GM23338 (cell line): Measurements from ENCODE around the gene GET3. TPM values are rescaled to one million over a fixed set of nuclear protein-coding genes. Genes with fewer than 3 reads are reported as not detected.

Experiments used
- ATAC-seq: fragments of 200-7000 bp; cut with Tn5 transposase; 3 replicates; pipeline ENCODE4 v1.9.1; 2020
- DNase-seq: peaks from one replicate; pipeline ENCODE4 v3.0.0-alpha.2; 2015; ENCODE audit warnings: low spot score
- H2AFZ ChIP-seq: fragments of 200-600 bp; sonication (generic); 2 replicates; pipeline ENCODE4 v1.8.0; 2016; ENCODE audit warnings: antibody characterized with exemption, mild to moderate bottlenecking, moderate library complexity
- H3F3A ChIP-seq: fragments of 200-600 bp; sonication (generic); replicated peaks from 2 replicates; pipeline ENCODE4 v1.8.0; 2017; ENCODE audit warnings: antibody characterized with exemption, mixed run types, low read depth
- H3K27ac ChIP-seq: fragments of 200-600 bp; sonication (generic); 2 replicates; pipeline ENCODE4 v1.6.1; 2016; ENCODE audit warnings: low read depth
- H3K27me3 ChIP-seq: fragments of 200-600 bp; sonication (generic); 2 replicates; pipeline ENCODE4 v1.8.0; 2016; ENCODE audit warnings: mild to moderate bottlenecking, mixed run types, moderate library complexity; ENCODE audit not compliant: insufficient read depth
- H3K36me3 ChIP-seq: fragments of 200-600 bp; sonication (generic); 2 replicates; pipeline ENCODE4 v1.8.0; 2016; ENCODE audit warnings: mild to moderate bottlenecking; ENCODE audit not compliant: insufficient read depth
- H3K4me1 ChIP-seq: fragments of 200-600 bp; sonication (generic); 2 replicates; pipeline ENCODE4 v1.8.0; 2016; ENCODE audit warnings: mild to moderate bottlenecking, moderate library complexity; ENCODE audit not compliant: insufficient read depth
- H3K4me2 ChIP-seq: fragments of 200-600 bp; sonication (generic); 2 replicates; pipeline ENCODE4 v1.7.1; 2017; ENCODE audit warnings: mixed run types
- H3K4me3 ChIP-seq: fragments of 200-600 bp; sonication (generic); 2 replicates; pipeline ENCODE4 v1.6.1; 2016; ENCODE audit warnings: mixed run types
- H3K79me2 ChIP-seq: fragments of 200-600 bp; sonication (generic); replicated peaks from 2 replicates; pipeline ENCODE4 v1.8.0; 2017; ENCODE audit warnings: mild to moderate bottlenecking; ENCODE audit not compliant: insufficient read depth
- H3K9me2 ChIP-seq: fragments of 200-600 bp; sonication (generic); 2 replicates; pipeline ENCODE4 v1.8.0; 2017; ENCODE audit not compliant: insufficient read depth
- H4K20me1 ChIP-seq: fragments of 200-600 bp; sonication (generic); replicated peaks from 2 replicates; pipeline ENCODE4 v1.8.0; 2017; ENCODE audit warnings: mild to moderate bottlenecking; ENCODE audit not compliant: insufficient read depth
- H3K27ac Mint-ChIP-seq: 2 replicates; pipeline ENCODE4 v1.8.0; 2020; ENCODE audit warnings: inconsistent platforms, mild to moderate bottlenecking, moderate library complexity, mixed read lengths
- H3K27me3 Mint-ChIP-seq: 3 replicates; pipeline ENCODE4 v1.8.0; 2022; ENCODE audit warnings: low read depth, mild to moderate bottlenecking, moderate library complexity, mixed read lengths, inconsistent platforms; ENCODE audit not compliant: insufficient read depth, poor library complexity
- H3K36me3 Mint-ChIP-seq: 3 replicates; pipeline ENCODE4 v1.8.0; 2021; ENCODE audit warnings: low read depth, mild to moderate bottlenecking, inconsistent platforms, moderate library complexity, mixed read lengths
- H3K4me1 Mint-ChIP-seq: 3 replicates; pipeline ENCODE4 v1.8.0; 2020; ENCODE audit warnings: mild to moderate bottlenecking, inconsistent platforms, mixed read lengths
- H3K4me3 Mint-ChIP-seq: 3 replicates; pipeline ENCODE4 v1.8.0; 2021; ENCODE audit warnings: moderate library complexity, mild to moderate bottlenecking, inconsistent platforms, mixed read lengths
- H3K9me3 Mint-ChIP-seq: 3 replicates; pipeline ENCODE4 v1.8.0; 2020; ENCODE audit warnings: moderate library complexity, mild to moderate bottlenecking, inconsistent platforms, mixed read lengths
- CTCF ChIP-seq, 2 experiments: fragments of 200-600 bp in 1 of 2; sonication (generic) in 1 of 2; conservative IDR thresholded peaks; 2 replicates each; pipeline versions ENCODE4 v1.5.1 to v1.6.1; 2016 to 2017; ENCODE audit warnings: antibody characterized with exemption in 2 of 2, low read depth in 2 of 2, mild to moderate bottlenecking in 2 of 2, moderate library complexity in 1 of 2
- ETS1 ChIP-seq: IDR thresholded peaks from 2 replicates; pipeline ENCODE4 v1.6.1; 2016; ENCODE audit warnings: antibody characterized with exemption
- EZH2 ChIP-seq: fragments of 200-600 bp; sonication (generic); IDR thresholded peaks from one replicate; pipeline ENCODE4 v1.8.0; 2017; ENCODE audit warnings: antibody characterized with exemption, mild to moderate bottlenecking, low read depth; ENCODE audit not compliant: unreplicated experiment
- JUNB ChIP-seq: IDR thresholded peaks from one replicate; pipeline ENCODE4 v1.6.1; 2016; ENCODE audit warnings: antibody characterized with exemption; ENCODE audit not compliant: unreplicated experiment
- NANOG ChIP-seq: IDR thresholded peaks from 2 replicates; pipeline ENCODE4 v1.6.1; 2016; ENCODE audit warnings: antibody characterized with exemption, borderline replicate concordance
- POLR2AphosphoS5 ChIP-seq: IDR thresholded peaks from 2 replicates; pipeline ENCODE4 v1.6.1; 2016; ENCODE audit warnings: antibody characterized with exemption, low read depth
- REST ChIP-seq: IDR thresholded peaks from one replicate; pipeline ENCODE4 v1.6.1; 2018; ENCODE audit warnings: antibody characterized with exemption; ENCODE audit not compliant: unreplicated experiment
- STAT1 ChIP-seq: IDR thresholded peaks from one replicate; pipeline ENCODE4 v1.6.1; 2016; ENCODE audit warnings: antibody characterized with exemption; ENCODE audit not compliant: unreplicated experiment
- ZNF331 ChIP-seq: fragments of 250-450 bp; sonication (Bioruptor Pico); IDR thresholded peaks from 2 replicates; pipeline ENCODE4 v1.5.0; 2020; ENCODE audit warnings: low read depth, mild to moderate bottlenecking, moderate library complexity
- ZNF462 ChIP-seq: fragments of 250-450 bp; sonication (Bioruptor Pico); IDR thresholded peaks from 2 replicates; pipeline ENCODE4 v1.5.0; 2020; ENCODE audit warnings: mild to moderate bottlenecking, moderate library complexity
- polyA plus RNA-seq: library from polyadenylated mRNA; unstranded; fragments of >200 nt; fragmentation: Nextera tagmentation; extraction: Ambion mirVana; gene quantifications from 2 replicates; pipeline ENCODE4 v1.2.1, GENCODE V29; 2016
- total RNA-seq: library from RNA; depleted of rRNA; stranded (reverse); fragments of >200 nt; shearing (Covaris generic); gene quantifications from 2 replicates; pipeline ENCODE4 v1.2.3, GENCODE V29; 2014

The GET3 gene
- total and polyA plus RNA-seq, 2 experiments from 2014 or later: 90.4 to 109 TPM

GRCh38 chr19:12703046-12703445, 34.3 kb upstream of the GET3 start (continued):
- no peak for TF ChIP-seq REST
- TF ChIP-seq ZNF331: no peak
- TF ChIP-seq EZH2: no peak
- TF ChIP-seq NANOG: no peak
- TF ChIP-seq CTCF (conservative IDR thresholded peaks at IDR 0.05; ENCODE audit: low read depth in 2 of 2): 0 out of 4 replicates have a peak, but pooled peaks of 1 of the 2 experiments have one; percentile 7
- TF ChIP-seq ETS1: no peak
- TF ChIP-seq STAT1: no peak
- no peak; the same call in 1 of the 2 replicates for TF ChIP-seq POLR2AphosphoS5
- TF ChIP-seq JUNB: no peak

- H3K27me3 ChIP-seq: no peaks in the 10 kb centered on the region
- peaks cover 16% of the 10 kb centered on the region for H3K27me3 Mint-ChIP-seq
- peaks cover 71% of the 10 kb centered on the region for H3K36me3 ChIP-seq
- no peaks in the 10 kb centered on the region for H3K4me1 ChIP-seq
- DNase-seq (no peak), ATAC-seq (no peak)
- H3F3A ChIP-seq: peaks cover 56% of the 10 kb centered on the region
- peak overlapping the region; percentile 59; the same call in 1 of the 2 replicates for H3K27ac Mint-ChIP-seq
- H3K79me2 ChIP-seq: peaks cover 4% of the 10 kb centered on the region; the same call in 1 of the 2 replicates
- no peaks in the 10 kb centered on the region for H3K9me3 Mint-ChIP-seq
- no peaks in the 10 kb centered on the region for H3K9me2 ChIP-seq
- no peak overlapping the region for H3K4me2 ChIP-seq
- H3K4me3 ChIP-seq: no peak overlapping the region
- no peak overlapping the region for H2AFZ ChIP-seq
- peaks cover 91% of the 10 kb centered on the region for H3K36me3 Mint-ChIP-seq
- H3K4me1 Mint-ChIP-seq: peaks cover 9% of the 10 kb centered on the region; the same call in 2 of the 3 replicates
- peaks cover 26% of the 10 kb centered on the region for H4K20me1 ChIP-seq
- H3K27ac ChIP-seq: no peak overlapping the region
- H3K4me3 Mint-ChIP-seq: no peak overlapping the region
- no peak for TF ChIP-seq EZH2
- TF ChIP-seq ZNF462 (CRISPR knock-in tag): no peak
- no peak for TF ChIP-seq CTCF (conservative IDR thresholded peaks at IDR 0.05; ENCODE audit: low read depth in 2 of 2)
- TF ChIP-seq STAT1: no peak
Measured at GRCh38 chr19:12705169-12705568, 32.1 kb upstream of the GET3 start.
